Inferior parietal cortex (tissue), 1 donor: ENCODE results near the gene SUPT20HL1.
"Not testable (repeated sequence)": the region's sequence is repeated elsewhere in the genome, so short reads cannot be mapped to it uniquely, and the experiment has no call there.

ENCODE experiments used
- DNase-seq: peaks from one replicate; pipeline ENCODE4 v3.0.0-alpha.2; 2016; ENCODE audit errors: extremely low spot score

Gene SUPT20HL1

DNA sequence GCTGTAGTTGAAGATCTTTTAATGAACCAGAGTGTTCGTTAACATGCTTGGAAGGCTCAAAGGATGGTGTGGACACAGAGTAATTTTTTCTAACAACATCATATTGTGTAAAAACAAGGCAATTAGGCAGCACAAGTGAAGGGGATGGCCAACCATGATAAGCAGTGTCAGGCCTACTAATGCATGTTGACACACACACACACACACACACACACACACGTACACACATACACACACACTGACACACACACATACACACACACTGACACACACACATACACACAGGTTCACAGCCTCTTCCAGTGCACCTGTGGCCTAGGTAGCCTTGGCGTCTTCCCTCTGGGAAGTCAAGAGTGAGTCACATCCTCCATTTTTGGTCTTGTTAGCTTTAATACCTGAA lies at the start of gene SUPT20HL1:
TSS of gene SUPT20HL1 (plus strand) at position 368 of the 400 bp plus-strand sequence. CDS start 2,122 bp downstream, outside the sequence.
- DNase-seq = no peak

DNA sequence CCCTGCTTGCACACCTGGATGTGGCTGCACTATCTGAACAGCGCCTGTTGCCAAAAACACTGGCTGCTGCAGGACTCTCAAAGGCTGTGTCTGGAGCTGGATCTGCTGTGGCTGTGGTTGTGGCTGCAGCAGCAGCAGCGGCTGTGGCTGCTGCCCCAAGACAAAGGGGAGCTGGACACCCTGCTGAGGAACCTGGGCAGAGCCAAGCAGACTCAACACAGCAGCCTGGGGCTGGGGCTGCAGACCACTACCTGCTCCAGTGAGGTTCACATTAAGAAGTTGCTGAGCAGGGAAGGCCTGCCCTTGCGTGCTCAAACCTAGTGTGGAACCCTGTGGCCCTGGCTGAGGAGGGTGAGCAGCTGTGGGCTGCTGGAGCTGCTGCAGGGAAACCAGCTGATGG lies 49.5 kb upstream of the SUPT20HL1 start:
- not testable (repeated sequence) for DNase-seq

- DNase-seq = not testable (repeated sequence)
Measured at GRCh38 chrX:24311507-24312248, 48.8 kb upstream of the SUPT20HL1 start.

DNA sequence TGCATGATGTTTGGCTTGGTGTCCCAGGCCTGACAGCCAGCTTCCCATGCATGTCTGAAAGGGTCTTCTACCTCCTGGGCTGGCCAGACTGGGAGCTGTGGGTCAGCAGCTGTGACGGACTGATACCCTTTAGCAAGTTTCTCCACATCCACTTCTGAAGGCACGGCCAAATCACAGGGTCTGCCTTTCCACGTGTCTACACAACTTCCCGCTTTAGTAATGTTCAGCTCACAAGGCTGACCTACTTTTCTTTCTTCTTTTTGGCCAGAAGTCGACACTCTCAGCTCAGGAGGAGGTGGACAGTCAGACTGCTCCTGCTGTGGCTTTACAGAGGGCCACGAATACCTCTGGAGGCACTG lies 48.2 kb upstream of the SUPT20HL1 start:
- not testable (repeated sequence) for DNase-seq

DNA sequence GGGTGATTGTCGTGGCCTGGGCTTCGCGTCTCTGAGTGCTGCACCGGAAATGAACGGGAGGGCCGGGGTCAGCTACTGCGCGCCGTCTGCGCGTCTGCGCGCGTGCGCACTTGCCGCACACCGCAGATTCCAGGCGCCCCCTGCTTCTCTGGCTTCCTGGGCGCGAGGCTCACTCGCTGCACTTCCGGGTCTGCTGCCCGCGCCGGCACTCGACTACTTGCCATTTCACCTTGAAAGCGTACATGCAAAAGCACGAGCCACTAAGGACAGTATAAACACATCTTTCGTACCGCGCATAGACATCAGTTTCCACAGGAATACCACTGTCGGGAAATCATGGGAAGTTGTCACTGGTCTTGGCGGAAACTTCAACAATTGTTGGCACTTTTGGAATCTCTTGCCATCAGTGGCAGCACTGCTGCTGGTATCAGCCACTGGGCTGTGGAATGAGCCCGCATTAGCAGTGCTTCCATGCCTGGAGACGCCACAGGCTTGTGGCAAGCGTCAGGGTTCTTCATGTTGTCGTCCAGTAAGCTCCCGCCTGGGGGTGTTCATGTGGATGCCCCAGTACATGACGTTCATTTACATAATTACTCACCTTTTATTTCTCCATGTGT lies 46.3 kb upstream of the SUPT20HL1 start, which contains the start of gene SUPT20HL2:
TSS of gene SUPT20HL2 (minus strand) at position 51 of the 617 bp plus-strand sequence. CDS start 754 bp downstream, outside the sequence.
- no peak for DNase-seq

GRCh38 chrX:24316111-24316510 lies 44.3 kb upstream of the SUPT20HL1 start:
- DNase-seq = no peak

GRCh38 chrX:24317567-24317966 lies 42.9 kb upstream of the SUPT20HL1 start:
- DNase-seq = no peak

DNA sequence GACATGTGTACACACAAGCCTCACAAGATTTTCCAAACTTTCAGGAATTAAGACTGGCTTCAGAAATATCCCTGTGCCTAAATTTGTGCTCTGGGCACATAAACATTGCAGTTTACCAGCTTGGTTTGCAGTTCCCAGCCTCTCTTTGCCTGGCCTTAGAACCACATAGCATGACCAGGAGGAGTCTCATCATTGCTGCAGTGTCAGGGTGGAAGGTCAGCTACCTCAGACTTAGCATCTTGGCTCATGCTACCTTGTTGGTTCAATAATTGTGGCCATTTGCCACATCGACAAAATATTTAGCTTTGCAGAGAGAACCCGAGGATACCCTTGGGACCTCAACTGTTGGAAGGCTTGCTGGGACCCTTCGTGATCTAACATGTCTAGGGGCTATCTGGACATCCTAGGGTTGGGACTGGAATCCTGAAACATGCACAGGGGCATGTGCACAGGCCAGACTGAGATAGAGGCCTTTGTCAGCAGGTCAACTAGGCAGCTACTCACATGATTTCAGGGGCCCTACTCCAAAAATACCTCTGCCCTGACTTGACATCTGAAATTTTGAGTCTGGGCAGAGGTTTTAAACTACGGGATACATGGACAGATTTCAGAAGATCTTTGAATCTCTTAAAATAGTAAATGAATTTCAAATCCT lies 38.6 kb upstream of the SUPT20HL1 start:
- no peak for DNase-seq

DNA sequence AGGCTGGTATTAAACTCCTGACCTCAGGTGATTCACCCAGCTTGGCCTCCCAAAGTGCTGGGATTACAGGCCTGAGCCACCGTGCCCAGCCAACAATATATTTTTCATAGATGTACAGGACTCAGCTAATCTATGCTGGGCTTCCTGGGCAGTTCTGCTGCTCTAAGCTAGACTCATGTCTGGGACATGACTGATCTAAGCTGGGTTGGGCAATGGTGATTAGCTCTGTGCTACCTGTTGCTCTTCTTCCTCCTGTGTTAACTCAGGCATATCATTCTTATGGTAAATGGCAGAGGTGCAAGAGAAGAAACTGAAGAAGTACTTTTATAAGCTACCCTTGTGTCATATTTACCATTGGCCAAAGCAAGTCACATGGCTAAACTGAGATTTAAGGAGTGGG lies 35.2 kb upstream of the SUPT20HL1 start:
- DNase-seq = no peak

GRCh38 chrX:24332878-24333277 lies 27.6 kb upstream of the SUPT20HL1 start:
- DNase-seq = no peak

- DNase-seq = no peak
Measured at GRCh38 chrX:24333371-24333770, 27.1 kb upstream of the SUPT20HL1 start.

- DNase-seq = no peak
Measured at GRCh38 chrX:24334461-24334860, 26.0 kb upstream of the SUPT20HL1 start.

DNA sequence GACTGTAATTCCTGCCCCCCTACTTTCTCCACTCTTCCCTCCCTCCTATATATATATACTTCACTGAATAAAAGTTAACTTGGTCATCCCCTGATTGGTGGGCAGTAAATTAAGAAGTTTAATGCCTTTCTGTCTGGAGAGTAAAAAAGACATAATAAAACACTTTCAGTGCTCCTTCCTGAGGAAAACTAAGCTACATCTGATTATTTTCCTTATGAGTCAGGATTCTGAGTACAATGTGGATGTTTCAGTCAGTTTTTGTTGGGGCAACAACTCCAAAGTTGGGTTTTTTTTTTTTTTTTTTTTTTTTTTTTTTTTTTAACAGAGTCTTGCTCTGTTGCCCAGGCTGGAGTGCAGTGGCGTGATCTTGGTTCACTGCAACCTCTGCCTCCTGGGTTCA lies 24.6 kb upstream of the SUPT20HL1 start:
- DNase-seq = no peak

- DNase-seq = no peak
Measured at GRCh38 chrX:24339911-24340310, 20.5 kb upstream of the SUPT20HL1 start.

GRCh38 chrX:24340501-24340900 lies 19.9 kb upstream of the SUPT20HL1 start:
- no peak for DNase-seq

GRCh38 chrX:24341795-24342194 lies 18.6 kb upstream of the SUPT20HL1 start:
- no peak for DNase-seq

DNA sequence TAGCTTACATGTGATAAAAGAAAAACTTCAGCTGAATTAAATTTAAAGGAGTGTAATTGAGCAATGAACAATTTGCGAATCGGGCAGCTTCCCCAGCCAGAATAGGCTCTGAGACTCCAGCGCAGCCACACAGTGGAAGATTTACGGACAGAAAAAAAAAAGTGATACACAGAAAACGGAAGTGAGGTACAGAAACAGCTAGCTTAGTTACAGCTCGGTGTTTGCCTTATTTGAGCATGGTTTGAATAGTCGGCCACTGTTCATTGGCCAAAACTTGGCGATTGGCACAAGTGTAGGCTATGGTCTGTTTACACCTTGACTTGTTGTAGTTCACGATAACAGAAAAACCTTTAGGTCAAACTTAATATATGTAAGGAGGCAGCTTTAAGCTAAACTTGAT lies 16.7 kb upstream of the SUPT20HL1 start:
- DNase-seq = no peak

DNA sequence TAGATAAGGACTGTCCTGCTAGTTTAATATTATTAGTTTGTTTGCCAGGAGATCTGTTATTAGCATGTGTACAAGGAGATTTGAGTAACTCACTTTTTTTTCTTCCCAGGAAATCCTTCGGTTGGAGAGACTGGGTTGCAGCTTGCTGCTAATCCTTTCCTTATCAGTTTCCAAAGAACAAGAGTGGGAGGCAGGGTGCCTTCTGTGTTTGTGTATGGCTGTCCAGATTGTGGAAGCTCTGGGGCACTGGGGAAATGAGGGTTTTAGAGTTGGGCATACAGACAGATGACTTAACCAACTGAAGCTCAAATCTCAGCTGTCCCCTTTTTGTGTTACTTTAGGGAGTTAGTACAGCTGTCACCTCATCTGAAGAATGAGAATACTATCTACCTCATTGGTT lies 12.6 kb upstream of the SUPT20HL1 start:
- no peak for DNase-seq

- DNase-seq = no peak
Measured at GRCh38 chrX:24350217-24350616, 10.2 kb upstream of the SUPT20HL1 start.

GRCh38 chrX:24355095-24355494 lies 5.3 kb upstream of the SUPT20HL1 start:
- DNase-seq = no peak

DNA sequence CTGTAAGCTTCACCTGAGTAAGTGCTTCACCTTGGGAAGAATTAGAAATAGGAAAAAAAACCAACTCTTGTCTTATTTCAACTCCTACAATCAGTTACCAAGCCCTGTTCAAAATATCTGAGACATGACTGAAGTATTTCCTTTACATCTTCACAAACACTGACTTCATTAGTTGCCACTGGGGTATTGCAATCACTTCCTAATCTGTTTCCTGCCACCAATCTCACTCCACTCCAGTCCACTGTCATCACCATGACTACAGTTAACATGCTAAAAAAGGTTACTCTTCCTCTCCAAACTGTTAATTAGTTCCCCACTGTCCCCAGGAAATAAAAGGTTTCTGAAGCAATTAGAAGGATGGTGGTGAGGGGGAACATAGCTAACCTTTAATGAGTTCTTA lies 3.3 kb upstream of the SUPT20HL1 start:
- no peak for DNase-seq

GRCh38 chrX:24362089-24362745 lies 1.8 kb downstream of the SUPT20HL1 start:
- DNase-seq = not testable (repeated sequence)
